COR-L47 (cell line): Measurements from ENCODE around the gene NLGN3.

ENCODE experiments used
- DNase-seq: peaks from one replicate; lab custom pipeline; 2025; lab: John Stamatoyannopoulos, UW

Gene NLGN3

GRCh38 chrX:71214604-71215337, 70.1 kb downstream of the NLGN3 start:
- DNase-seq = no peak

GRCh38 chrX:71215338-71215912, 70.8 kb downstream of the NLGN3 start:
- no peak for DNase-seq

DNA sequence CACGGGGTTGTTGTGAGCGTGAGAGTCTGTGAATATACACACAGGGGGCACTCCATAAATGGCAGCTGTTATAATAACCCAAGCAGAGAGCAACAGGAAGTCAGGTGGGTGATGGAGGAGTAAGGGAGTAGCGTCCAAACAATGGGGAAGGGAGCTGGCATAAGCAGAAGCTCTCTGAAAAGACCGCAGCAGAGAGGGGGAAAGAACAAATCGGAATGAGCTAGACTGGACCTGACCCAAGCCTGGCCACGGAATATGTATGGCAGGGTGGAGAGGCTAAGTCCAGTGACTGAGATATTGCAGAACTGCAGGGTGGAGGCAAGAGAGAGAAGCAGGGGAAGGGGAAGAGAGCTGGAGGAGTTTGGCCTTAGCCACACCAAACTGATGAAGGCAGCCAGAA, 71.8 kb downstream of the NLGN3 start:
- peak; percentile 71 for DNase-seq

DNA sequence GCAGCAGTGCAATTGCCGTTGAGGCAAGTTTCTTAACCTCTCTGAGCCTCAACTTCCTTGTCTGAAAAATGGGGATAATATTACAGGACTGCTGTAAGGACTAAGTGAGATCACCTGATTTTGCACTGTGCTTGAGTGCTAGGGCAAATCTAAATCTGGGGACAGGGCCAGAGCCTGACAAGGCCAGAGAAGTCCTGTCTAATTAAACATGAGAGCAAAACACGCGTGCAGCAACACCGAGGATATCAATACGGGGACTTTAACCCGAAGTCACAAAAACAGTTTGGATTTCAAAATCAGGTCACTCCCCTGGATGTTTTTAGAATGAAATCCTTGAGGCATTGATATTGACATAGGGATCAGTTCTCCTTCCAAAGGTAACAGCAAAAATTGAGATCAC, 72.7 kb downstream of the NLGN3 start:
- no peak for DNase-seq
